K562 (cell line): ENCODE measurements around the gene AFF3. TPM values are rescaled to one million over a fixed set of nuclear protein-coding genes. Genes with fewer than 3 reads are reported as not detected.
A peak's percentile ranks its signal among the peaks of the same experiment; 100 is the strongest.

Source experiments
- ATF1 ChIP-seq, 2 experiments: fragments of 450-650 bp in 1 of 2; IDR thresholded peaks; 2 replicates each; pipeline ENCODE4 v1.6.1; 2016; ENCODE audit warnings: missing compliant biosample characterization in 1 of 2, missing genetic modification characterization in 1 of 2
- ATF4 ChIP-seq: fragments of 450-650 bp; formaldehyde crosslinking; IDR thresholded peaks from 2 replicates; pipeline ENCODE4 v1.4.0; 2022; ENCODE audit warnings: mild to moderate bottlenecking, moderate library complexity
- ATF7 ChIP-seq: fragments of 450-650 bp; IDR thresholded peaks from 2 replicates; pipeline ENCODE4 v1.7.1; 2014; ENCODE audit warnings: mild to moderate bottlenecking, moderate library complexity
- NCOA1 ChIP-seq: fragments of 450-650 bp; IDR thresholded peaks from 2 replicates; pipeline ENCODE4 v1.6.1; 2016; ENCODE audit warnings: low read depth
- NFYB ChIP-seq: IDR thresholded peaks from 2 replicates; pipeline ENCODE4 v1.6.1; 2011; ENCODE audit warnings: mild to moderate bottlenecking, moderate library complexity; ENCODE audit not compliant: insufficient read length; ENCODE audit errors: extremely low read depth
- PBX2 ChIP-seq, 2 experiments: IDR thresholded peaks in 1 of 2; conservative IDR thresholded peaks in 1 of 2; 2 replicates each; pipeline ENCODE4 v1.6.1; 2016; ENCODE audit warnings: low read depth in 2 of 2, mild to moderate bottlenecking in 1 of 2, missing compliant biosample characterization in 1 of 2, missing genetic modification characterization in 1 of 2, moderate library complexity in 1 of 2
- SETDB1 ChIP-seq: IDR thresholded peaks from one replicate; pipeline ENCODE4 v1.6.1; 2012; ENCODE audit warnings: low read length, control low read depth, inconsistent platforms
- ZNF589 ChIP-seq: fragments of 200-800 bp; sonication (Bioruptor generic); IDR thresholded peaks from 2 replicates; pipeline ENCODE4 v1.6.1; 2016; ENCODE audit warnings: low read depth, missing genetic modification characterization, missing compliant biosample characterization
- ZNF655 ChIP-seq: fragments of 250-450 bp; sonication (Bioruptor Pico); IDR thresholded peaks from 2 replicates; pipeline ENCODE4 v1.5.0; 2021
- polyA plus RNA-seq, 8 experiments: library from polyadenylated mRNA; depleted of rRNA in 4 of 8; stranded (reverse) in 5 of 8; unstranded in 3 of 8; fragments of >200 nt; fragmentation: Nextera tagmentation in 2 of 8; fragmentation: Illumina TruSeq in 1 of 8; extraction: Ambion mirVana in 2 of 8; extraction: Trizol in 1 of 8; gene quantifications; 2 replicates each; pipeline versions ENCODE4 v1.2.1 to v1.2.3, GENCODE V29; 2011 to 2014; ENCODE audit warnings: inconsistent platforms in 1 of 8, missing spikeins in 1 of 8
- total RNA-seq, 7 experiments: library from RNA; depleted of rRNA in 6 of 7; stranded (reverse); fragments of >200 nt in 6 of 7; fragmentation: Illumina TruSeq in 2 of 7; extraction: Trizol in 2 of 7; gene quantifications; 2 replicates each; pipeline versions ENCODE4 v1.2.1 to v1.2.3, GENCODE V29; 2011 to 2021; ENCODE audit warnings: low replicate concordance in 1 of 7
- TF ChIP-seq, protein P1 (sequence below), 2 experiments: fragments of 450-650 bp; IDR thresholded peaks; 2 replicates each; pipeline ENCODE4 v1.6.1; 2016; ENCODE audit warnings: mild to moderate bottlenecking in 2 of 2, borderline replicate concordance in 1 of 2, low read depth in 1 of 2, moderate library complexity in 1 of 2

The AFF3 gene
- total and polyA plus RNA-seq, 9 of the 15 experiments (the other 6 are each of a cell fraction or from before 2014, with no cell fraction given) = 0.02 to 0.11 TPM; not detected in 7

DNA sequence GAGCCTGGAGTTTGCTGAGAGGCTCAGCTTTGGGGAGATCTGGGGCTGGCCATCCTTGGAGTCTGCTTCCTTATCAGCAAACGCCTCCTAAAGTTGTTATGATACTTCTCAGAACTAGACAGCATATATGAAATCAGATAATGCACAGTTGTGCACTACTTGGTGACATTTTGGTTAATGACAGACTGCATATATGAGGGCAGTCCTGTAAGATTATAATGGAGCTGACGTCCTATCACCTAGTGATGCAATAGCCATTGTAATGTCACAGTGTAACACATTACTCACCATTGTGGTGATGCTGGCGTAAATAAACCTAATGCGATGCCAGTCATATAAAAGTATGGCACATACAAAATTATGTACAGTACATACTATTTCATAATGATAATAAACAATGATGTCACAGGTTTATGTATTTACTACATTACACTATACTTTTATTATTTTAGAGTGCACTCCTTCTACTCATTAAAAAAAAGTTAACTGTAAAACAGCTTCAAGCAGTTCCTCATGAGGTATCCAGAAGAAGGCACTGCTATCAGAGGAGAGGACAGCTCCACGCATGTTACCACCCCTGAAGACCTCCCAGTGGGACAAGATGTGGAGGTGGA lies 354.5 kb downstream of the AFF3 start (continued):
- TF ChIP-seq ZNF655 (no peak), ATF4 (peak; percentile 58; the same call in 1 of the 2 replicates), ATF1 (CRISPR knock-in tag; IDR thresholded peaks at IDR 0.05) (no peak), ATF1 (tag; IDR thresholded peaks at IDR 0.05) (peak; percentile 87), ZNF589 (CRISPR knock-in tag) (0 out of 2 replicates have a peak, but pooled peaks have one; percentile 47), PBX2 (CRISPR knock-in tag; IDR thresholded peaks at IDR 0.05; ENCODE audit: low read depth) (no peak), PBX2 (tag; conservative IDR thresholded peaks at IDR 0.05; ENCODE audit: low read depth) (peak; percentile 90), NCOA1 (0 out of 2 replicates have a peak, but pooled peaks have one; percentile 21), SETDB1 (no peak), NFYB (no peak), ATF7 (peak; percentile 86)
- TF ChIP-seq, protein P1, sequence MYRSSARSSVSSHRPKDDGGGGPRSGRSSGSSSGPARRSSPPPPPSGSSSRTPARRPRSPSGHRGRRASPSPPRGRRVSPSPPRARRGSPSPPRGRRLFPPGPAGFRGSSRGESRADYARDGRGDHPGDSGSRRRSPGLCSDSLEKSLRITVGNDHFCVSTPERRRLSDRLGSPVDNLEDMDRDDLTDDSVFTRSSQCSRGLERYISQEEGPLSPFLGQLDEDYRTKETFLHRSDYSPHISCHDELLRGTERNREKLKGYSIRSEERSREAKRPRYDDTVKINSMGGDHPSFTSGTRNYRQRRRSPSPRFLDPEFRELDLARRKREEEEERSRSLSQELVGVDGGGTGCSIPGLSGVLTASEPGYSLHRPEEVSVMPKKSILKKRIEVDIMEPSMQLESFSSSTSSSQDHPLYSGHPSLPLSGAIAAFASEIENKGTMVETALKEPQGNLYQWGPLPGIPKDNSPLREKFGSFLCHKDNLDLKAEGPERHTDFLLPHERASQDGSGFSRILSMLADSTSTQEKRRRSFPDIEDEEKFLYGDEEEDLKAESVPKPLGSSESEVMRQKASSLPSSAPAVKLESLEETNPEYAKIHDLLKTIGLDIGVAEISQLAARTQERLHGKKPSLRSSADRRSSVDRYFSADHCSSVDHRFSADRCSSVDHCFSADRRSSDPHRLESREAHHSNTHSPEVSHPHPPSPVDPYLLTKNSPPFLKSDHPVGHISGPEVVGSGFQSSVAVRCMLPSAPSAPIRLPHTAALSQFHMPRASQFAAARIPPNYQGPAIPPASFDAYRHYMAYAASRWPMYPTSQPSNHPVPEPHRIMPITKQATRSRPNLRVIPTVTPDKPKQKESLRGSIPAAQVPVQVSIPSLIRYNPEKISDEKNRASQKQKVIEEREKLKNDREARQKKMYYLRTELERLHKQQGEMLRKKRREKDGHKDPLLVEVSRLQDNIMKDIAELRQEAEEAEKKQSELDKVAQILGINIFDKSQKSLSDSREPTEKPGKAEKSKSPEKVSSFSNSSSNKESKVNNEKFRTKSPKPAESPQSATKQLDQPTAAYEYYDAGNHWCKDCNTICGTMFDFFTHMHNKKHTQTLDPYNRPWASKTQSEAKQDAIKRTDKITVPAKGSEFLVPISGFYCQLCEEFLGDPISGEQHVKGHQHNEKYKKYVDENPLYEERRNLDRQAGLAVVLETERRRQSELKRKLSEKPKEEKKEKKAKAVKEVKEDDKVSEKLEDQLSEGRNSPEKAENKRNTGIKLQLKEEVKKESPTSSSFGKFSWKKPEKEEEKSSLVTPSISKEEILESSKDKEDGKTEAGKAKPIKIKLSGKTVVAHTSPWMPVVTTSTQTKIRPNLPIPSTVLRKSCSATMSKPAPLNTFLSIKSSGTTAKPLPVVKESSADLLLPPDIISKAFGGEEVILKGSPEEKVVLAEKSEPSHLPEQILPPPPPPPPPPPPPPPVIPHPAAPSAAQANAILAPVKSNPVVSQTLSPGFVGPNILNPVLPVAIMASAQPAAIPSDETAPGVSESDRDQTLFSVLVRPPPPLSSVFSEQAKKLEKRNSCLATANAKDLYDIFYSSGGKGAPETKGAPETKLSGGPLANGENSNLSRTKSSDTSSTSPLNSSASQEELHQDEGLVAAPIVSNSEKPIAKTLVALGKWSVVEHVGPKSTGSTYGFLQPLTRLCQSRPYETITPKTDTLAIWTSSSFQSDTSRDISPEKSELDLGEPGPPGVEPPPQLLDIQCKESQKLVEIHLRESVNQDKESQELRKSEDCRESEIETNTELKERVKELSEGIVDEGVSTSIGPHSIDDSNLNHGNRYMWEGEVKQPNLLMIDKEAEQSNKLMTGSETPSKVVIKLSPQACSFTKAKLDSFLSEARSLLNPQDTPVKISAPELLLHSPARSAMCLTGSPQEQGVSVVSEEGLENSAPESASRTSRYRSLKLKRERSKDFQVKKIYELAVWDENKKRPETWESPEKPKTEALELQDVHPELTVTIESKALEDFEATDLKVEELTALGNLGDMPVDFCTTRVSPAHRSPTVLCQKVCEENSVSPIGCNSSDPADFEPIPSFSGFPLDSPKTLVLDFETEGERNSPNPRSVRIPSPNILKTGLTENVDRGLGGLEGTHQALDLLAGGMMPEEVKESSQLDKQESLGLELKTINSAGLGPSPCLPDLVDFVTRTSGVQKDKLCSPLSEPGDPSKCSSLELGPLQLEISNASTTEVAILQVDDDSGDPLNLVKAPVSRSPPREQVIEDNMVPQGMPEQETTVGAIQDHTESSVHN (IDR thresholded peaks at IDR 0.05; ENCODE audit: borderline replicate concordance in 1 of 2, low read depth in 1 of 2) = 0 out of 4 replicates have a peak, but pooled peaks of 1 of the 2 experiments have one; percentile 22
